HG02610 (cell line): ENCODE measurements around the gene CARD19.

Experiments
- ATAC-seq: cut with Tn5 transposase; IDR thresholded peaks from one replicate; pipeline ENCODE4 v1.9.1; 2021; ENCODE audit warnings: mild to moderate bottlenecking, moderate library complexity; ENCODE audit not compliant: unreplicated experiment

The CARD19 gene

GRCh38 chr9:93149361-93149760, 53.3 kb downstream of the CARD19 start:
- ATAC-seq: no peak

DNA sequence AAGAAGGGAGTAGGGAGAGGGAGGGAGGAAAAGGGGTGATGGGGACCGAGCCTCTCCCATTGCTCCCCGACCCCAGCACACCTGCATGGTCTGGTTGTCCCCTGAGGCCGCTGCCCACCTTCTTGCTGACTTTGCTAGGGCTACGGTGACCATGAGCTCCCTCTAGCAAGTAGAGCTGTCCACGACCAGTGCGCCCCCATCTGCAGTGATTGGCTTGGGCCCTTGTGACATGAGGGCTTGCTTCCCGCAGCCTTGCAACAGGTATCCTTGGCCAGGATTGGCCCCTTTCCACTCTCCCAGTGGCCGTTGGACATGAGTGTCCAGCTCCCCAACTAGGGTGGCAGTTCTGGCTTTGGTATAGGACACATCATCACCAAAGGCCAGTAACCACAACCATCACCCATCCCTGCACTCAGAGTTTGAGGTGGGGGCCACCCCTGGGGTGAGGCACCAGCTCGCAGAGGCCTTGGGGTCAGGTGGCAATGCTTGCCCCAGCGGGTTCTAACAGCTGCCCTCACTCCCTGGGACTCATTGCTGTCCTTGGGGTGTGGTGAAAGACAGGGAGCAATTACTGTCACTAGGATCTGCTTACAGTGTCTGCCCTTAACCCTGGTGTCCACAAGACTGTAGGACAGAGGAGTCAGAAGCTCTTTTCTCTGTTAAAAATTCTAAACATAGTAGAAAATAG, 55.2 kb downstream of the CARD19 start:
- no peak for ATAC-seq

GRCh38 chr9:93154293-93154903, 58.4 kb downstream of the CARD19 start:
- ATAC-seq: no peak

DNA sequence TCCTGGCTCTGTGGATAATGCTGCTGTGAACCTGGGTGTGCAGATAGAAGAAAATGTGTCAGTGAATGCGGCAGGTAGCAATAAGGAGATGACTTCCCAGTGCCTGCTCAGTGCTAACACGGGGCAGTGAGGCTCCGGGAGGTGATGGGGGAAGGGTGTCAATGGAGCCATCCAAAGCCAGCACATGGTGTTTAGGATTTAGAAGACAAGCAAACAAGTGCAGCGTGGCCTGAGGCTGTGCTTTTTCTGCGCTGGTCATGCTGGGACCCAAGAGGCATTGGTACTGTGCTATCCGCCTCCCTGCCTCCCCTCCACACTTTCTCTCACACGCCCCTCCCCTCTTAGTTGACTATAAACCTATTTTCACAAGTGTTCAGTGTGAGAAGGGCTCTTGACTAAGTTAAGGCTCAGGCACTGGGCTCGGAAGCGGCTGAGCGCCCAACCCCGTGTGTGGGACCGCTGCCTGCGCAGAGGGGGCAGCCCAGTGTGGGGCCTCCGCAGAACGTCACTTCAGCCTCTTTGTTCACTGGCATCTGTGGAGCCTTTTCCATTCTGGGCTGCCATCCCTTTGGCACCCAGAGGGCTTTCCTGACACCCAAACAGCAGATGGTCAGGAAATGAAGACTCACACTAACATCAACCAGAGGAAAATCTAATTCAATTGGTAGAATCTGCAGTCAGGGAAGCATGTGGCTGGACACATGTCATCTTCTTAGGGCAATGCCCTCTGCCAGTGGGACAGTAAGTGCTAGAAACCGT, 59.9 kb downstream of the CARD19 start:
- ATAC-seq: no peak

GRCh38 chr9:93156475-93157008, 60.5 kb downstream of the CARD19 start:
- ATAC-seq: peak; percentile 76

GRCh38 chr9:93159601-93160471, 63.8 kb downstream of the CARD19 start:
- peak; percentile 81 for ATAC-seq

GRCh38 chr9:93161786-93162562, 66.0 kb downstream of the CARD19 start:
- ATAC-seq: no peak
